Inferior parietal cortex (tissue), 1 donor: ENCODE measurements around the gene TUBGCP6.

Experiments
- DNase-seq: peaks from one replicate; pipeline ENCODE4 v3.0.0-alpha.2; 2016; ENCODE audit errors: extremely low spot score

The TUBGCP6 gene

GRCh38 chr22:50180727-50181521 is 63.9 kb downstream of the TUBGCP6 start:
- no peak for DNase-seq

GRCh38 chr22:50179937-50180726 is 64.7 kb downstream of the TUBGCP6 start:
- no peak for DNase-seq

GRCh38 chr22:50178871-50179869 is 65.7 kb downstream of the TUBGCP6 start:
- DNase-seq, result no peak

- no peak for DNase-seq
Measured at GRCh38 chr22:50178471-50178864, 66.4 kb downstream of the TUBGCP6 start.

GRCh38 chr22:50177537-50178470 is 67.0 kb downstream of the TUBGCP6 start:
- no peak for DNase-seq

- no peak for DNase-seq
Measured at GRCh38 chr22:50176850-50177536, 67.8 kb downstream of the TUBGCP6 start.

GRCh38 chr22:50175921-50176849 is 68.6 kb downstream of the TUBGCP6 start:
- DNase-seq, result no peak

GRCh38 chr22:50175191-50175461 is 69.7 kb downstream of the TUBGCP6 start:
- DNase-seq, result no peak

GRCh38 chr22:50174382-50175190 is 70.2 kb downstream of the TUBGCP6 start:
- no peak for DNase-seq

- DNase-seq, result no peak
Measured at GRCh38 chr22:50173983-50174355, 70.9 kb downstream of the TUBGCP6 start.

- no peak for DNase-seq
Measured at GRCh38 chr22:50173311-50173982, 71.4 kb downstream of the TUBGCP6 start.

GRCh38 chr22:50171965-50172421 is 72.8 kb downstream of the TUBGCP6 start:
- no peak for DNase-seq

- no peak for DNase-seq
Measured at GRCh38 chr22:50171319-50171964, 73.4 kb downstream of the TUBGCP6 start.

- no peak for DNase-seq
Measured at GRCh38 chr22:50170453-50171318, 74.1 kb downstream of the TUBGCP6 start, which contains the start of gene PANX2. PANX2 (plus strand) TSS chr22:50170731; CDS start chr22:50170731, 0 bp downstream.

- no peak for DNase-seq
Measured at GRCh38 chr22:50169774-50170341, 75.0 kb downstream of the TUBGCP6 start.
